HG03457 (cell line): Measurements from ENCODE around the gene BNC2.

Source experiments
- ATAC-seq: cut with Tn5 transposase; IDR thresholded peaks from one replicate; pipeline ENCODE4 v1.9.1; 2021; ENCODE audit warnings: moderate number of reproducible peaks; ENCODE audit not compliant: unreplicated experiment

Gene BNC2

DNA sequence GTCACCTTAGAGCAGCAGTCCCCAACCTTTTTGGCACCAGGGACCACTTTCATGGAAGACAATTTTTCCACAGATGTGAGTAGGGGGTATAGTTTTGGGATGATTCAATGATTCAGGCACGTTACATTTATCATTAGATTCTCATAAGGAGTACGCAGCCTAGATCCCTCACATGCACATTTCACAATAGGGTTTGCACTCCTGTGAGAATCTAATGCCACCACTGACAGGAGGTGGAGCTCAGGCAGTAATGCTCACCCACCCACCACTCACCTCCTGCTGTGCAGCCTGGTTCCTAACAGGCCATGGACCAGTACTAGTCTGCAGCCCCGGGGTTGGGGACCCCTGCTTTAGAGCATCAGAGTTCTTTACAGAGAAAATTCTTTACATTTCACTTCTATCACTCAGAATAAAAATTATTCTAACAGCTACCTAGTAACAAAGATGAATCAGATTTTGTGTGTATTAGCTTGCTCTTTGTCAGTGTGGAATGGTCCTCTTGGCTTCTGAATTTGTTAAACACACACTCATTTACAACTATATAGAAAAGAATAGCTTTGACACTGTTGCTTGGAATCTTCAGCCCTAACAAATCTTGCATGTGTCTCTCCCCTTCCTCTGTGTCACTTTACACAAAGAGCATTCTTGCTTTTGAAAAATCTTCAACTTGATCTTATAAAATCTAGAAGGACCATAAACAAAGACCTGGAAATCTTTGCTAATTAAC is 438.6 kb downstream of the BNC2 start:
- ATAC-seq, result no peak

DNA sequence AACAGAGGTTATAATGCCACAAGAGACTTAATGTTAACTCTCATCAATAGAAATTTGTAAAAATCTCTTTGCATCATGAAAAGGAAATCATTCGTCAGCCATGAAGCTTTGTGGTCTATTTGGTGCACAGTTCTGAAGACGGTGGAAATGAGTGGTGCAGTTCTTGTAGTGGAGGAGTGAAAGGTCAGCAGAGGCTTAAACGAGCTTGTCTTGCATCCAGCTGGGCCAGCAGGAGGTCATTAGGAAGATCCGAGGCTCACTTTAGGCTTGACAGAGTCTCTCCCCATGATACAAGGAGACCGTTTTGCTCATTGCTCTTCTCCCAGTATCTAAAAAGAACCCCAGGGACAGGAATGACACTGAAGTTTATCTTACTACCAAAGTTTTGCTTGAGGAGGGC is 440.8 kb downstream of the BNC2 start:
- ATAC-seq, result no peak

DNA sequence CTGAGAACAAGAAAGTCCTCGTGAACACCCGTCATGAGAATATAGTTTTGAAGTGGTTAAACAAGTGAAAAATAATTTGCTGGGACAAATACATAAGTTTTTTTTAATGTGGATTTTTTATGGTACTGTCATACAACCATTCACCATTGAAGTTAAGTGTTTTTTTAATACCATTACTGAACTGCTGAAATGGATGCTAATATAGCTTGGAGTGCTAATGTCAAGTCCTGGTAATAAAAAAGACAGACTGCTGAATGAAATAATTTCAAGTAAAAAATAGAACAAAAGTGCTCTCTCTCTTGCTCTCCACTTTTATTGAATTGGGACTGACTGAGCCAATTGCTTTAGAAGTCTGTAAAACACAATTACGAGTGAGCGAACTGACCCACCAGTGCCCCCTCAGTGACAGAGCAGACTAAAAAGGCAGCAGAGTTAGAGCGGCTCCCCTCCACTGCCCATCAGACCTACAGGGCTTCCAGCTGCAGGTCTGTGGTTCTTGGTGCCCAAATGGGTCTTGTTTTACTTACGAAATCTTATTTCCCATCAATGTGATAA is 442.5 kb downstream of the BNC2 start:
- ATAC-seq, result no peak

- ATAC-seq, result no peak
Observed at GRCh38 chr9:16426716-16427115, 443.8 kb downstream of the BNC2 start.

- no peak for ATAC-seq
Observed at GRCh38 chr9:16425562-16426231, 444.8 kb downstream of the BNC2 start.

DNA sequence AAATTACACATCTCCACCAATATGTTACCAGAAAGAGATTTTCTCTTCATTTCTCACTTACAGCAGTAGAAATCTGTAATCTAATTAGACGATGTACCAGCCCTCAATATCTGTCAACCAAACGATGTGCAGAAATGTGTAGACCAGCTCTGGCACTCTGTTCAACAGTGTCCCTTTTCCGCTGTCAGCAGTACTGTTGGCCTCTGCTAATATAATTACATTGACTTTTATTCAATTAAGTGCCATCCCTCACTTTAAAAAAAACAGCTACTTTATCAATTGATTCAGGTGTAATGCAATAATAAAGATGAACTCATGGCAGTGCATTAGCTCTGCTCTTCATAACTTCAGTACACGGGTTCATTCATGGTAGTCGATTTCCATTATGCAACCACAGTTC is 448.4 kb downstream of the BNC2 start:
- no peak for ATAC-seq

DNA sequence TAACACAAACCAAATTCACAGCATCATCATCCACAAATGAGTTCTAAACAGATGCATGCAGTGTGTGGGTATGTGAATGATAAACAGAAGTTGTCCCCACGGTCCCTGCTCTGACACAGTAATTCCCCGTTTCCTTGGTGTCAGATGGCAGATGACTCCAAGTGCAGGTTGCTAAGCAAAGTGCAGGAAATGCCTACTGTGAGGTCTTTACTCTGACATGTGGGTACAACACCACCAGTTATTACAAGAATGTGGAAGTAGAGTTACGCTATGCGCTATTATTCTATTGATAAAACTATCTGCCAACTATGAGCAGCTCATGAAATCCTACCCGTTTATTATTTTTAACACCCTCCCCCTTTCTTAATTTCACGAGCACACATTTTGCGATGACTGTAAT is 448.9 kb downstream of the BNC2 start:
- ATAC-seq, result no peak

GRCh38 chr9:16419124-16419523 is 451.3 kb downstream of the BNC2 start:
- ATAC-seq, result no peak

GRCh38 chr9:16418721-16419120 is 451.7 kb downstream of the BNC2 start:
- no peak for ATAC-seq

- ATAC-seq, result no peak
Observed at GRCh38 chr9:16417749-16418148, 452.7 kb downstream of the BNC2 start.

GRCh38 chr9:16417161-16417560 is 453.3 kb downstream of the BNC2 start:
- ATAC-seq, result no peak

GRCh38 chr9:16414451-16414850 is 456.0 kb downstream of the BNC2 start:
- ATAC-seq, result no peak

- no peak for ATAC-seq
Observed at GRCh38 chr9:16413509-16414016, 456.9 kb downstream of the BNC2 start.

GRCh38 chr9:16412740-16413139 is 457.7 kb downstream of the BNC2 start:
- no peak for ATAC-seq

DNA sequence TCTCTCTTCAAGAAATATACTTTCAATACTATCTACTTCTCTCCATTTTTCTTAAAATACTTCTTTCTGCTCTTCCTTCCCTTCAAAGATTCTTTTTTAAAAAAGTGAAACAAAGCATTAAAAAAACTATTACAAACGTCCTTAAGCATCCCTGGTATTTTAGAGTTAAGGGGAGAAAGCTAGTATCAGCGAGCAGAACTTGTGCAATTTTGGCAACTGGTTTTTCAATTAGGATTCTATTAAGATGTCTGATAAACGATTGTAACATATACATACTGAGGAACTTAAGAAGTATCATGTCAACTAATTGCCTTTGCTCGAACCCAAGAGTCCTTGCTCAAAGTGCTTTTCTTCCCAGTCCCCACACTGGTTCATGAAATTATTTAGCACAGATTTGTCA is 459.2 kb downstream of the BNC2 start:
- ATAC-seq, result no peak

GRCh38 chr9:16410601-16411280 is 459.7 kb downstream of the BNC2 start:
- no peak for ATAC-seq

- no peak for ATAC-seq
Observed at GRCh38 chr9:16407617-16408016, 462.9 kb downstream of the BNC2 start.

DNA sequence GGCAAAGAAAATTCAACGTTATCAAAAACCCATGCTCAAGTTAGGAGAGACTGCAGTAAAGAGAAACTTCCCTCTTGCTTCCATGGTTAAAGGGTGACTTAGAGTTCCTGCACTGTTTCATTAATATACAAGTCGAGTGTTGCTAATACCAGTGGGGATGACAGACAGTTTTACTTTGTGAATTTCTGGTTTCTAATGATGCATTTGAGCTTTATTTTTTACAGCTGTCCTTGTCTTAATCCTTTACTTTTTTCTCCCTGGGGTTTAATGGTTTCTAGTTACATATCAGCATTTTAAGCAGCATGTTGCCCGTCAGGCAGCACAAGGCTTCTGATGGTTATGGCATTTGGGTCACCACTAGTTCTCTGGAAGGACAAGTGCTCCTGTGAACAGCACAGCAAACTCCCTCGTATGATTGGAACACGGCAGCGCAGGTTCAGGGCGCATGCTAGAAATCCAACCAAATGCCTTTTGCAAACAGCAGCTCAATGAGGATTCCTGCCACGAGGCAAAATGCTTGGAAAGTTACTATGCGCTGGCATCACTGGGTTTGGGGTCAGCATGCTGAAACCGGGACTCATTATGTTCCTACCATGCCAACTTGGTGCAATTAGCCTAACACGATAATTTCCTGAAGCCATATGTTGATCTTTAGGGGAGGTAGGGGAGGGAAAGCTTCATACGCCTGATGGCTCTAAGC is 463.8 kb downstream of the BNC2 start:
- no peak for ATAC-seq

GRCh38 chr9:16405421-16405820 is 465.0 kb downstream of the BNC2 start:
- no peak for ATAC-seq

GRCh38 chr9:16401701-16402100 is 468.8 kb downstream of the BNC2 start:
- no peak for ATAC-seq

DNA sequence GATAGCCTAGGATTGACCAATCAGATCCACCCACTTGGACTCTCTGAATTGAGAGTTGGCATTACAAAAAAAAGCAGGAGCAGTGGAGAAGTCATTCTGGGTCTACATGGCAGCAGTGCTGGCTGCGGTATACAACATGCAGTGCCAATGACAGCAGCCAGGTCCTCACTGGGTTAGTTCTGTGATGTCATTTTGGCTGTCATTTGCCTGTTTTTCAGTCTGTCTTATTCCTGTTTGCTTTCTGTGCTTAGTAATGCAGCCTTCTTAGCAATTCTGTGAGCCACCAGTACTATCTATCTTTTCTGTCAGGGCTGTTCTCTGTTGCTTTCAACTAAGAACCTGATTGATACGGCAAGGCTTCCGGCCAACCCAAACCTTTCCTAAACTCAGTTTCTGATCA is 471.8 kb downstream of the BNC2 start:
- no peak for ATAC-seq
